Skin epidermis (tissue), 12 donors: ENCODE results near the gene GALNT9.
"Not testable (repeated sequence)": the region's sequence is repeated elsewhere in the genome, so short reads cannot be mapped to it uniquely, and the experiment has no call there.

Experiments
- H3K27ac ChIP-seq, 21 experiments: fragments of 200-600 bp; sonication (generic) in 11 of 21; one replicate each; pipeline ENCODE4 v1.5.0; 2020; ENCODE audit warnings: mild to moderate bottlenecking in 3 of 21, inconsistent platforms in 2 of 21, moderate library complexity in 2 of 21
- H3K4me3 ChIP-seq, 7 experiments: fragments of 200-600 bp; sonication (generic) in 2 of 7; one replicate each; pipeline ENCODE4 v1.5.0; 2020; ENCODE audit warnings: inconsistent platforms in 2 of 7, mild to moderate bottlenecking in 2 of 7, moderate library complexity in 1 of 7

The GALNT9 gene

DNA sequence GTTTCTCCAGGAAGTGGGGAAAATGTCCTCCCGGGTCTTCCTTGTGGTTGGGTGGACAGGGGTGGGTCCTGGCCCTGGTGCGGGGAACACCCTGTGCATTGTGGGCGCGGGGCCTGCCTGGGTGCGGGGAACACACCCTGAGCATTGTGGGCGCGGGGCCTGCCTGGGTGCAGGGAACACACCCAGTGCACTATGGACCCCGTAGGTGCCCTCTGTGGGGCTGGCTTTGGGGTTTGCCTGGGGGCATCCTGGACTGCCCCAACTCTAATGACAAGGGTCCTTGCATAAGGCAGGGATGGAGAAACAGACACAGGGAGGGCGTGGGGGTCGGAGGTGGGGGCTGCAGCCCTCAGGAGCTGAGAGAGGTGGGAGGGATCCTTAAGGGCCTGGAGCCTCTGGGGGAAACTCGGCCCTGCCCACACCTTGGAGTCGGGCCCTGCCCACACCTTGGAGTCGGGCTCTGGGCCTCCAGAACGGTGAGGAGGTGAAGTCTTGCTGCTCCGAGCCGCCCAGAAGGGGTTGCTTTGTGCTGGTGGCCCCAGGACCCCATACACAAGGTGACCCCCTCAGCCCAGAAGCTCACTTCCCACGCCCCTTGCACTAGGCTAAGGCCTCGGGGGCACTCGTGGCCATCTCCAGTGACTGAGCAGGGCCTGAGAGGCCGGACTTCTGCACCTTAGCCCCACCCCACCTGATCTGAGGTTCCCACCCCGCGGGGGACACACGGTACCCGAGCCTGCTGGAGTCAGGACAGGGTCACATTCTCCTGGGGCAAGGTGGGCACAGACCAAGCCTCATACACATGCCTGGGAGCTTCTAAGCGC, 69.3 kb downstream of the GALNT9 start:
- no peak overlapping the region for H3K27ac ChIP-seq
- H3K4me3 ChIP-seq: no peak overlapping the region

DNA sequence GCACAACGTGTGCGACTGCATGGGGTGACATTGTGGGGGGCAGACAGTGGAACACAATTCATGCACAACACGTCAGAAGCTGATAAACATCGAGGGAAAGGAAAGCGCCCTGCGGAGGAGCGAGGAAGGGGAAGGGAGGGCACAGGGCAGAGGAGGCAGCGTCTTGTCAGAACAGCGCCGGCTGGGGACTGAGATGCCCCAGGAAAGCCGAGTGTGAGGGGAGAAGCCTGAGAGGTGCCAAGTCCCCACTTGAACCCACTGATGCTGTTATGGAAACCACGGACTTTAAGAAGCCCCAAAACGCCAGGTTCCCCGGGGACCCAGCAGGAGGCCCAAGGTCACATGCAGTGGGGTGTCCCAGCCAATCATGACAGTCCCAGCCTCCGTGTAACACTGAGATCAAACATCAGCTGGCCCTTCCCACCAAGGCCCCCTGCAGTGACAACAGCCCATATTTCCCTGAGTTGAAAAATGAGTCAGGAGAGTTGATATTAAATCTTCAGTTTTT, 70.0 kb downstream of the GALNT9 start:
- H3K27ac ChIP-seq: no peak overlapping the region
- no peak overlapping the region for H3K4me3 ChIP-seq

DNA sequence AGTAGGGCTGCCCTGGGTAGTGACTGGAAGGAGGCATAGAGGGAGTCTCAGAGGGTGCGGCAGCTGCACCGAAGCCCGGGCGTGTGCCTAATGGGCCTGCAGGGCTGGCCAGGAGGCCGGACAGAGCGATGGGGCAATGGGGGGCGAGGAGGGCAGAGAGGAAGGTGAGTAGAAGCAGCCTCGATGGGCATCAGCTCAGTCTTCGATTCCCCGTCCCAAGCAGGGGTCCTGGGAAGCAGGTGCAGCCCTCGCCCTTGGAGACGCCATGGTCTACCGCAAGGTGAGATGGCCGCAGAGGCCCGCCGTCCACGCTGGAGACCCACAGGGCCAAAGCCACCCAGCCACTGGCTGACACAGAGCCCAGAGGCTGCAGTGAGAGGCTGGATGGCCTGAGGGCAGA, 70.8 kb downstream of the GALNT9 start:
- no peak overlapping the region for H3K27ac ChIP-seq
- no peak overlapping the region for H3K4me3 ChIP-seq

DNA sequence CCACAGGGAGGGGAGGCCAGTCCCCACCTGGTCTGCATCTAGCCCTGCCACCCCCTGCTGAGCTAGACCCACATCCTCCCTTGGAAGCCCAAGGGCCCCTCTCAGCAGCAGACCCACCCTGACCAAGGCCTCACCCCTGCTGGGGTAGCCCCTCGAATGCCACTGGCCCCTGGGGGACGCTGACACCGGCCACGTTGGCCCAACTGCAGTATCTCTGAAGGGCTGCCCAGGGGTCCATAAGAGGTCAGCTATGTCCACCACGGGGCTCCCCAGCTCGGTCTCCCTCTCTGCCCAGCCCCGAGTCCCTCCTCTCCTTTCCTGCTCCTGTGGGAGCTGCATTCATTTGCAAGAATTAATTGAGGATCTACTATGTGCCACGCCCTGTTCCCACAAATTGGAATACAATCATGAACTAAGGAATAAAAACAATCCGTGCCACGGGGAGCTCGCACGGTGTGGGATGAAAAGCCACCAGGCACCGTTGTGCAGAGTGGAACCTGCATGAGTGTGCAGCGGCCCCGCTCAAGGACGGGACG, 71.4 kb downstream of the GALNT9 start:
- Histone ChIP-seq H3K4me3 (no peak overlapping the region), H3K27ac (no peak overlapping the region)

DNA sequence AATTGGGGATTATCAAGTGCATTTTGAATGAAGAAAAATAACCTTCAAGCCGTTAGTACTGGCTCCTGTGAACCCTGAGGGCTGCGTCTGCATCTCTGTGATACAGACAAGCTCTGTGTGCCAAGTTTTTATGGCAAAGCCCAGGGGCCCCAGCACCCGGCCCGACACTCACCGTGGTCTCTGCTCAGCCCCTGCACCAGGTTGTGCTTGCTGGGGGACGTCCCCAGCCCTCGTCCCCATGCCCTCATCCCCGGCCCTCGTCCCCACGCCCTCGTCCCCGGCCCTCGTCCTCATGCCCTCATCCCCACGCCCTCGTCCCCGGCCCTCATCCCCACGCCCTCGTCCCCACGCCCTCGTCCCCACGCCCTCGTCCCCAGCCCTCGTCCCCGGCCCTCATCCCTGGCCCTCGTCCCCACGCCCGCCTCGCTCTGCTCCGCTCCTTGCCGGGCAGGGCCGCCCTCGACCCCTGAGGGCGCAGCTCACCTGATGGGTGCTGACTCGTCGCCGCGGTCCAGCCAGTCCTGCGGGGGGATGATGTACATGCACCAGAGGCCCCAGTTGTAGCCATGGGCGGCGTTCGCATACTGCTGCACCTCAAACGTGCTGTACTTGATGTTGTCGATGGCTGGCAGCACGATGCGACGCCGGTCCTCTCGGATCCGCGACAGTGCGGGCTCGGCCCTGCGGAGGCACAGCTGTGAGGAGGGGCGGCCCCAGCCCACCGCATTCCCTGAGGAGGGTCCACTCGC, 72.0 kb downstream of the GALNT9 start:
- Histone ChIP-seq H3K27ac (no peak overlapping the region), H3K4me3 (no peak overlapping the region)

DNA sequence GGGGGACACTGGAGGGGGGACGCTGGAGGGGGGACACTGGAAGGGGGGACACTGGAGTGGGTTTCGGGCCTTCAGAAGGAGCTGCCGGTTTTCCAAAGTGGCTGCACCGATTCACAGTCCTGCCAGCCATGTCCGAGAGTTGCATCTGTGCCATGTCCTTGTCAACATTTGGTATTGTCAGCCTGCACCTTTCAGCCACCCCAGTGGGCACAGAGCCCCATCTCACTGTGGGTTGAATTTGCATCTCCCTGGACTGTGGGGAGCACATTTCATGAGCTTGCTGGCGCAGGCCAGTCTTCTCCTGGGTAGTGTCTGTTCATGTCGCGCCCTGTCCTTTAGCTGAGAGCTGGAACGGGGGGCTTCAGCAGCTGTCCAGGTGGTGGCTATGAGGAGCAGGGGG, 72.7 kb downstream of the GALNT9 start:
- Histone ChIP-seq H3K4me3 (no peak overlapping the region), H3K27ac (no peak overlapping the region)

DNA sequence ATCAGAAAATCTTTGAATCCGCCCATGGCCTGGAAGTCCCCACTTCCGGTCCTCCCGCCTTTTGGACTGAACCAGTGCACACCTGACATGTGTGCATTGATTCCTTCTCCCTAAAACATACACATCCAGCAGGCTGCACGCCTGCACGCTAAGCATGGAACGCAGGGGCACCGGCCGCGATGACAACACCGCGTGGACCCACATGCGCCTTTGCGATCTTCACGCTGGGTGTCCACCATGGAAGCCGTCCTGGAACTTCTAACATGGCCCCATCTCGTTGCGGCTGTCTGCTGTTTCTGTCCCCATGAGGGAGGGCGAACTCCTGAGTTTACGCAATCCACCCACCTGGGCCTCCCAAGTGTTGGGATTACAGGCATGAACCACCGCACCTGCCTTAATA, 73.7 kb downstream of the GALNT9 start:
- Histone ChIP-seq H3K4me3 (no peak overlapping the region), H3K27ac (no peak overlapping the region)

DNA sequence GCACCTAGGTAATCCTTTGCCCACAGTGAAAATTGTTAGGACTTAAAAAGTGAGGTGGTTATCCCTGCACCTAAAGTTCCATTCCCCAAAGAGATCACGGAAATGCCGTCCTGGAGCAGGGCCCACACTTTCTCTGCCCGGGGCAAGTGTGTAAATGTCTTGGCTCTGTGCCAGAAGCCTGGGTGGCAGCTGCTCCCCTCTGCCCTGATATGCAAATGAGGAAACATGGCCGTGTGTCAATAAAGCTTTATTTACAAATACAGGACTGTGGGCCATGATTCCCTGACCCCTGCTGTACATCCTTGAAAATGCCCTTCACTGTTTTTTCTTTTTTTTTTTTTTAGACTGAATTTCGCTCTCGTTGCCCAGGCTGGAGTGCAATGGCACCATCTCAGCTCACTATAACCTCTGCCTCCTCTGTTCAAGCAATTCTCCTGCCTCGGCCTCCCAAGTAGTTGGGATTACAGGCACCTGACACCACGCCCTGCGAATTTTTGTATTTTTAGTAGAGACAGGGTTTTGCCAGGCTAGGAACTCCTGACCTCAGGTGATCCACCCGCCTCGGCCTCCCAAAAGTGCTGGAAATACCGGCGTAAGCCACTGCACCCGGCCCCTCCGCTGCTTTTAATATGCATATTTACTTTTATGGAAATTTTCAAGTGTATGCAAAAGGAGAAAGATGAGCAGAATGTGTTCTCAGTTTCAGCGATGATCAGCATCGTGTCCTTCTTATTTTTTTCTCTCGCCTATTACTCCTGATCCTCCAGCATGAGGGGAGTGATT, 75.5 kb downstream of the GALNT9 start:
- Histone ChIP-seq H3K27ac (no peak overlapping the region), H3K4me3 (no peak overlapping the region)

DNA sequence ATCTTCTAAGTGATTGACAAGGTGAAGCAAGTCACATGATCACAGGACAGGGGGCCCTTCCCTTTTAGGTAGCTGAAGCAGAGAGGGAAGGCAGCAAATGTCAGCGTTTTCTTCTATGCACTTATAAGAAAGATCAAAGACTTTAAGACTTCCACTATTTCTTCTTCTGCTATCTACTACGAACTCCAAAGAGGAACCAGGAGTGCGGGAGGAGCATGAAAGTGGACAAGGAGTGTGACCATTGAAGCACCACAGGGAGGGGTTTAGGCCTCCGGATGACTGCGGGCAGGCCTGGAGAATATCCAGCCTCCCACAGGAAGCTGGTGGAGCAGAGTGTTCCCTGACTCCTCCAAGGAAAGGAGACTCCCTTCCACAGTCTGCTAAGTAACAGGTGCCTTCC, 76.4 kb downstream of the GALNT9 start:
- not testable (repeated sequence) for H3K4me3 ChIP-seq, H3K27ac ChIP-seq

DNA sequence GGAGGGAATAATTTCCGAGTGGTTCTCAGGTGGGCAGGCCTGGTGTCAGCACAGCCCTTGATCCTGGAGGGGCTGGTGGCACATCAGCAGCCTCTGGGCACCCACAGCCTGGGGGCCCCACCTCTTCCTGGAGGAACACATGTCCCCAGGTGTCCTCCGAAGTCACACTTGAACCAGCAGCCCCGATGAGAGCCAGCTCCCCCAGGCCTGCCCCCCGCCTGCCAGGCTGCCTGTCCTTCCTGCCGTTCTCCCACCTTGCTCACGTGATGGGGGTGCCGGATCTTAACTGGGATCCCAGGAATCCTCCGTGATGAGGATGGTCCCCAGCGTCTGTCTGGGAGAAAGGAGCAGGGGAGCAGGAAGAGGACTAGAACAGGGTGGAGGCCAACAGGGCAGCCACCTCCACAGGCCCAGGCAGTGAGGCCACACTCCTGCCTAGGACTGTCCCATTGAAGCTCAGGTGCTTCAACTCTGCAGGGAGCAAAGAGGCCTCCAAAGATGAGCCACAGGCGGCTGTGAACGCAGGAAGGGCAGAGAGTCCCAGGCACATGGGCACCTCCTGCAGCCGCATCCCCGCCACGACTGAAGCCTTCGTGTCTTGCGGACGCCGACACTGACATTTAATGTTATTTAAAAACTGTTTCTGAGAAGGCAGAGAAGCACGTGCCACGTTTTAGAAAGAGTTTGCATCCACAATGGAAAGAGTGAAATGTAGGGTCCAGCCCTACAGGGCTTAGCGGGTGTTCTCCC, 77.5 kb downstream of the GALNT9 start:
- H3K4me3 ChIP-seq: no peak overlapping the region
- no peak overlapping the region for H3K27ac ChIP-seq

DNA sequence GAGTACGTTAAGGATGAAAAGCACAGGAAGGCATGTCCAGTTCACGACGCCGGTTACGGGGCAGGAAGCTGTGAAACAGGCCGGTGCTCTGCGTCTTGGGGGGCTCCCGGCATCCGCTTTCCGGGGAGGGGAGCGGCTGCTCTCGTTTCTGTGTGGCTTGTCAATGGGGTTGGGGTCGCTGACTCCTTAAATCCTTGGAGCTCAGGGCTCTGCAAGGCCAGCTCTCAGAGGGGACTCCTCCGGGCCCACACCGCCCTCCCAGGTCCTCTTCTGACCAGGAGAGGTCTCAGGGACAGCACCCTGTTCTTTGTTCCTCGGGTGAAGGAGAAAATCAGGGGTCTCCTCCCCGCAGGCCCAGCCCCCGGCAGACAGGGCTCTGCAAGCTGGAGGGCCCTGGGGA, 78.1 kb downstream of the GALNT9 start:
- H3K4me3 ChIP-seq: no peak overlapping the region
- no peak overlapping the region for H3K27ac ChIP-seq

DNA sequence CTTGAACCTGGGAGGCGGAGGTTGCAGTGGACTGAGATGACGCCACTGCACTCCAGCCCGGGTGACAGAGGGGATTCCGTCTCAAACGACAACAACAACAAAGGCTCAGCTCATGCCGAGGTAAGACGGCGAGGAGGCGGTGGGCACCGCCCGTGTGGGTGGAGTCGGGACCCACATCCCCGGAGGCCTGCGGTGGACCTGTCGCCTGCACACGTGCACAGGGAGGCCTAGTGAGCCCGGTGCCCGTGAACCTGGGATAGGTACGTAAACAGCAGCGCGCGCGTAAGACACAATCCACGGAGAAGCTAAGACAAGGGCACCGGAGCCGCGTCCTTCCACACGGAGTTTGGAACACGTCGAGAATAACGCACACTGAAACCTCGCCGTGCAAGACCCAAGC, 78.7 kb downstream of the GALNT9 start:
- H3K27ac ChIP-seq: no peak overlapping the region
- no peak overlapping the region for H3K4me3 ChIP-seq

DNA sequence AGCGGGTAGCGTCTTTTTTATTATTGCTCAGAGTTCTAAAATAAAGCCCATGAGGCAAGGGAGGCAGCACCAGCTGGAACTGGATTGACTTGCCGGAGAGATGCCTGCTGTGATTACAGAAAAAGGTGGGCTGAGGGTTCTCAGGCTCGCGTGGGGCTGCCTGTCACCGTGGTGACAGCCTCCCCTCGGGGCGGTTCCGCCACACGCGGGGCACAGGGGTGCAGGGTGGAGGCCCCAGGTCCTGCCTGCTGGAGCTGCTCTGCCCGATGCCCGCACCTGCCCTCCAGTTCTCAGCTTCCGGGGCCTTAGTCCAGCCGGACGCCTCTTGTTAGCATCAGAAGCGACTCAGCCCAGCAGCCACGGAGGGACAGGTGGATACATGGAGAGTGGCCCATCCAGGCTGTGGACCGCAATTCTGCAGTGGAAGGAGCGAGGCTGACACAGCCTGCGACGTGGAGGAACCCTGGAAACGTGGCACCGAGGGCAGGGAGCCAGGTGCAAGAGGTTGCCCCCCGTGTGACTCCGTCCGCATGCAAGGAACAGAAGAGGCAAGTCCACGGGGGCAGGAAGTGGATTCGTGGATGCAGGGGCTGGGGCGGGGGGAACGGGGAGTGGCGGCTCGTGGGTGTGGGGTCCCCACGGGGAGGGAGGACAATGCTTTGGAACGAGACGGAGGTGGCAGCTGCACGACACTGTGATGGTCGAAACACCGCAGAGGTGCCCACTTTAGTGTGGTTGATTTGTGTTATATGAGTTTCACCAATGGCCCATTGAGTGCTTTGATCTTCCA, 79.5 kb downstream of the GALNT9 start:
- H3K4me3 ChIP-seq: no peak overlapping the region
- no peak overlapping the region for H3K27ac ChIP-seq

DNA sequence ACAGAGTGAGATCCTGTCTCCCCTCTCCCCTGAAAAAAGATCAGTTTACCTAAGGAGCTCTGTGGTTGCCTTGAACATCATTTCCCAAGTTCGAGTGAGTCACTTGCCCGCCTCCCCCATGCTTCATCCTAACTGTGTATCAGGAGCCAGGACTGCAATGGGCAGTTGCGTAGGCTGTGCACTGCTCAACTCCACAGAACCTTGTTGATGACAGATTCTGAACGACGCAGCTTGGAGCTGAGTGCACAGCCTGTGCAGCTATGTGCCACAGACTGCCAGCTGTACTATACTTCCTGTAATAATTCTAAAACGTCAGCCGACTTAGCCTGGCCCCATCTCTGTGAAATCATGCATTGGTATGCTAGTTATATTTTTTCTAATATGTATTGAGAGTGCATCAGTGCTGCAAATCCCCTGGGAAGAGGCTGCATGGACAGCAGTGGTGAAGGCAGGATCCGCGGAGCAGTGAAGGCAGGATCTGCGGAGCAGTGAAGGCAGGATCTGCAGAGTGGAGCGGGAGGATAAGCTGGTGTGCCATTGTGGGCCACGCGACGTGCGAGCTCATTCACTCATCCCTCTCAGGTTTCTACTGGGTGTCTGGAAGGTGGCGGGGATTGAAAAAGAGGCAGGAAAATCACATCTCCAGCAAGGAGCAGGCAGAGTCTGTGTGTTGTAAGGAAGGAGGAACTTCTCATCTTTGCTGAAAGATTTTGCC, 80.8 kb downstream of the GALNT9 start:
- Histone ChIP-seq H3K4me3 (no peak overlapping the region), H3K27ac (no peak overlapping the region)

DNA sequence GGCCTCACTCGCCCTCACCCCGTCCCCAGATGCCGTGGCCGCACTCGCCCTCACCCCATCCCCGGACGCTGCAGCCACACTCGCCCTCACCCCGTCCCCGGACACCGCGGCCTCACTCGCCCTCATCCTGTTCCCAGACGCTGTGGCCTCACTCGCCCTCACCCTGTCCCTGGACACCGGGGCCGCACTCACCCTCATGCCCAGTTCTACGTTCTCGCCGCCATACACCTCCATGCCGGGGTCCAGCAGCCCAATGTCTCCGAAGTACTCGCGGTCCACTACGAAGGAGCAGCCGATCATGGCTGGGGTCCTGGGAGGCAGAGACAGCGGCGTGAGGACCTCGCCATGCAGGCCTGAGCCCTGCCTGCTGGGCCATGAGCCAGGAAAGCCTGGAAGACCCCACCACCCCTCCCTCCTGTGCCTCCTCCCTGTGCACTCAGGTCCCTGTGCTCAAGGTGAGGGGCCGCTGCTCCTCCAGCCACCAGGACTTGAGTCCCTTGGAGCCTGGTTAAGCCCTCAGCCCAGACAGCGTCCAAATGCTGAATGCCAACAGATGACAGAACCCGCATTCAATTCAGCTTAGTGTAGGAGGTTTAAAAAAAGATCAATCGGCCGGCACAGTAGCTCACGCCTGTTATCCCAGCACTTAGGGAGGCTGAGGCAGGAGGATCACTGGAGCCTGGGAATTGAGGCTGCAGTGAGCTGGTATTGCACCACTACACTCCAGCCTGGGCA, 81.5 kb downstream of the GALNT9 start:
- H3K27ac ChIP-seq: no peak overlapping the region
- no peak overlapping the region for H3K4me3 ChIP-seq

DNA sequence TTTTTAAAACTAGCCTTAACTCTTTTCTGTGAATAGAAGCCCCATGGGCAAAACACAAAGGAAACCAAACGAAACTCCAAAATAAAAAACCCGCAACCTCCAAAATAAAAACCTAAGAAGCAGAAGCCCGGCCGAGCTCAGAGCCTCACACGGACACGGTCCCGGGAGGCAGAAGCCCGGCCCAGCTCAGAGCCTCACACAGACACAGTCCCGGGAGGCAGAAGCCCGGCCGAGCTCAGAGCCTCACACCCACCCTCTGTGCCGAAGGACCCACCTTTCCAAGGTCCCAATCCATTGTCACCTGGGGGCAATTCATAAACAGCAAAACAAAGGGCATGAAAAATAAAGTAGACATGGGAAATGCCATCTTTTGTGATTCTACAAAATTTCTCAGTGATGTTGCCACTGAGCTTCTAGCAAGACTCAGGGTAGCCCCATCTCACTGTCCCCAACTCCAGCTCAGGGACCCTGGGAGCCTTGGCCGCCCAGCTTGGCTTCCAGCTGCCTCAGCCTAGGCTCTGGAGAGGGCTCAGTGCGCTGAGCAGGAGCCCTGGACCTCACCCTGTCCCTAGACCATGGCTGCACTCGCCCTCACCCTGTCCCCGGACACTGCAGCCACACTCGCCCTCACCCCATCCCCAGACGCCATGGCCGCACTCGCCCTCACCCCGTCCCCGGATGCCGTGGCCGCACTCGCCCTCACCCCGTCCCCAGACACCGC, 82.2 kb downstream of the GALNT9 start:
- Histone ChIP-seq H3K4me3 (no peak overlapping the region), H3K27ac (no peak overlapping the region)
